T-helper 17 cell (primary cell): ENCODE measurements around the gene HSD11B2. TPM values are rescaled to one million over a fixed set of nuclear protein-coding genes. Genes with fewer than 3 reads are reported as not detected.

Experiments used
- ATAC-seq: fragments of 150-1000 bp; cut with Tn5 transposase; 2 replicates; pipeline ENCODE4 v1.10.0; 2021; ENCODE audit warnings: mild to moderate bottlenecking, moderate library complexity
- DNase-seq, 3 donors: peaks; one replicate each; pipeline versions ENCODE4 v3.0.0 to v3.0.0-alpha.2; 2020 to 2021
- H3K9me3 ChIP-seq: one replicate; pipeline ENCODE4 v1.7.0; 2013; ENCODE audit warnings: low read length, mild to moderate bottlenecking; ENCODE audit not compliant: control insufficient read depth, poor library complexity, severe bottlenecking
- H3K27ac Mint-ChIP-seq: one replicate; pipeline ENCODE4 v1.8.0; 2022; ENCODE audit warnings: mild to moderate bottlenecking, moderate library complexity, mixed read lengths
- H3K27me3 Mint-ChIP-seq: one replicate; pipeline ENCODE4 v1.8.0; 2022; ENCODE audit warnings: mixed read lengths
- H3K36me3 Mint-ChIP-seq: one replicate; pipeline ENCODE4 v1.8.0; 2022; ENCODE audit warnings: low read depth, mixed read lengths
- H3K4me1 Mint-ChIP-seq: one replicate; pipeline ENCODE4 v1.8.0; 2022; ENCODE audit warnings: mild to moderate bottlenecking, mixed read lengths
- H3K4me3 Mint-ChIP-seq: one replicate; pipeline ENCODE4 v1.8.0; 2022; ENCODE audit warnings: mild to moderate bottlenecking, moderate library complexity, mixed read lengths
- total RNA-seq, 4 donors: library from RNA in 2 of 4; stranded (reverse) in 2 of 4; gene quantifications; one replicate each; pipeline ENCODE4 v1.2.3 and lab custom pipeline; 2022 to 2026

HSD11B2 gene
- total RNA-seq, 2 donors from 2014 or later: not detected

DNA sequence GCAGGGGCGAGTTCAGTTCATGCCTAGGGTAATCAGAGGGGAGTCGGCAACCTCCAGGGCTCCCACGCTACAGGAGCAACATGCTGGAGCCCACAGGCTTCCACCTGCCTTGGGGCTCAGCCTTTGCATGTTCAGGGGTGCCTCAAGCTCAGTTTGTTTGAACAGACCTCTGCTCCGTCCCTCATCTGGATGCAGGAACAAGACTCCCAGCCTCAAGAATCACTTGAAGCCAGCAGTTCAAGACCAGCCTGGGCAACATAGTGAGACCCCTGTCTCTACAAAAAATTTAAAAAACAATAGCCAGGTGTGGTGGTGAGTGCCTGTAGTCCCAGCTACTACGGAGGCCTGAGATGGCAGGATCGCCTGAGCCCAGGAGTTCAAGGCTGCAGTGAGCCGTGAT, 4.9 kb upstream of the HSD11B2 start:
- no peak overlapping the region for H3K4me3 Mint-ChIP-seq
- DNase-seq (no peak), ATAC-seq (no peak)
- H3K36me3 Mint-ChIP-seq: peaks cover 6% of the 10 kb centered on the region
- peaks cover 61% of the 10 kb centered on the region for H3K27me3 Mint-ChIP-seq
- H3K9me3 ChIP-seq: no peaks in the 10 kb centered on the region
- H3K4me1 Mint-ChIP-seq: peaks cover 8% of the 10 kb centered on the region
- no peak overlapping the region for H3K27ac Mint-ChIP-seq

DNA sequence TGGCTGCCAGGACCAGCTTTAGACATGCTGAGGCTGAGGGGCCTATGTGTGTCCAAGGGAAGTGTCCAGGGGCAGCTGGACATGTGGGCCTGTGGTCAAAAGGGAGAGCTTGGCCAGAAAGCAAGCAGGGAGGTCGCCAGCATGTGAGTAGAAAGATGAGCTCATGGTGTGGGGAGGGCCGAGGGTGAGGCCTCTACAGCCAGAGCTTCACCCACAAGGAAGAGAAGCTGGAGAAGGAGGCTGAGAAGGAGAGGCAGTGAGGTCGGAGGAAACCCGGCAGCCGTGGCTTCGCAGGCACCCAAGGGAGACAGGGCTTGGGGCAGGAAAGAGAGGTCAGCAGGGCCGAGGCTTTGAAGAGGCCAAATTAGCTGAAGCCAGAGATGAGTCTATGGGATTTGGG, 4.0 kb upstream of the HSD11B2 start:
- H3K27me3 Mint-ChIP-seq: peaks cover 61% of the 10 kb centered on the region

GRCh38 chr16:67428146-67428731, 2.7 kb upstream of the HSD11B2 start:
- ATAC-seq: peak; percentile 64
- Mint-ChIP-seq H3K4me1 (peaks cover 11% of the 10 kb centered on the region), H3K36me3 (peaks cover 6% of the 10 kb centered on the region), H3K4me3 (no peak overlapping the region), H3K27ac (no peak overlapping the region), H3K27me3 (peaks cover 52% of the 10 kb centered on the region)
- H3K9me3 ChIP-seq: no peaks in the 10 kb centered on the region
- peak in 2 of 3 donors; percentile 23 to 36 for DNase-seq

More for the DNA sequence above, 4.0 kb upstream of the HSD11B2 start:
- no peak overlapping the region for H3K4me3 Mint-ChIP-seq
- no peak overlapping the region for H3K27ac Mint-ChIP-seq
- peaks cover 8% of the 10 kb centered on the region for H3K4me1 Mint-ChIP-seq
- DNase-seq (no peak), ATAC-seq (no peak)
- H3K36me3 Mint-ChIP-seq: peaks cover 6% of the 10 kb centered on the region
- H3K9me3 ChIP-seq: no peaks in the 10 kb centered on the region

- no peak for DNase-seq
- ATAC-seq: no peak
- H3K27me3 Mint-ChIP-seq: peaks cover 43% of the 10 kb centered on the region
- peaks cover 6% of the 10 kb centered on the region for H3K36me3 Mint-ChIP-seq
- peak overlapping the region; percentile 84 for H3K4me3 Mint-ChIP-seq
- no peaks in the 10 kb centered on the region for H3K9me3 ChIP-seq
- no peak overlapping the region for H3K27ac Mint-ChIP-seq
- H3K4me1 Mint-ChIP-seq: peaks cover 13% of the 10 kb centered on the region
These were observed 1.7 kb upstream of the HSD11B2 start for GRCh38 chr16:67429053-67429798.

GRCh38 chr16:67429799-67430503, 970 bp upstream of the HSD11B2 start:
- Mint-ChIP-seq H3K27me3 (peaks cover 39% of the 10 kb centered on the region), H3K27ac (no peak overlapping the region)
- no peak for ATAC-seq

GRCh38 chr16:67430504-67430976, 381 bp upstream of the HSD11B2 start:
- Mint-ChIP-seq H3K4me1 (peaks cover 14% of the 10 kb centered on the region), H3K27ac (no peak overlapping the region), H3K36me3 (peaks cover 6% of the 10 kb centered on the region), H3K4me3 (peak overlapping the region; percentile 88), H3K27me3 (peaks cover 33% of the 10 kb centered on the region)
- ATAC-seq (peak; percentile 47), DNase-seq (no peak)
- H3K9me3 ChIP-seq: no peaks in the 10 kb centered on the region

More at GRCh38 chr16:67429799-67430503, 970 bp upstream of the HSD11B2 start:
- peaks cover 14% of the 10 kb centered on the region for H3K4me1 Mint-ChIP-seq
- peak overlapping the region; percentile 88 for H3K4me3 Mint-ChIP-seq
- no peaks in the 10 kb centered on the region for H3K9me3 ChIP-seq
- peaks cover 6% of the 10 kb centered on the region for H3K36me3 Mint-ChIP-seq
- DNase-seq: no peak

DNA sequence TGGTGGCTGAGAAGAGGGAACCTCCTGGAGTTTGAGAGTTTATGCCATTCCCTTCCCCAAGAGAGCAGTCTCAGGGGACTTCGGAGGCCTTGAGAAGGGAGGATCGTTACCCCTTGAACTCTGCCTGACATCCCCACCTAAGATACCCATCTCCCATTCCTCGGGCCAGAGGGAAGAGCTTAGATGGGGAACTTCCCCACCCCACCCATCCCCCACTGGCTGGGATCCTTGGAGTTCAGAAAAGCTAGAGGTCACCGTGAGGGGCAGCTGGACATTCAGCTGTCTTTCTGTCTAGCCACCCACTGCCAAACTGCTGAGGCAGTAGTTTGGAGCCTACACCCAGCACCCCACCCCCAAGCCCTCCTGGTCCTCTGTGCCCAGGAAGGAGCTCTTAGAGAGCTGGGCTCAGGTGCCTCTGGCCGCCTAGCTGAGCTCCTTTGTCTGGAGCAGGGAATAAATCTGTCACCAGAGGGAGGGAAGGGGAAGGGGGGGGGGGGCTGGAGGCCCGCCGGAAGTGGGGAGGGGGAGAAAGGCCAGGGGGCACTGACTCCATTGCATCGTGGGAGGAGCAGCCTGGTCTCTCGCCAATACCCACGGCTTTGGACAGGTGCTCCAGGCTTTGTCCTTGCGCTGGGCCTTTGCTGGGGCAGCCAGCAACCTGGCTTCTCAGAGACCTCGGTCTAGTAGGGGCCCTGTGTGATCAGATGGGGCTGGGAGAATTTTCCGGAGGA, 1.0 kb downstream of the HSD11B2 start:
- no peak for DNase-seq
- Mint-ChIP-seq H3K27ac (no peak overlapping the region), H3K4me3 (peak overlapping the region; percentile 67), H3K4me1 (peaks cover 14% of the 10 kb centered on the region), H3K36me3 (peaks cover 3% of the 10 kb centered on the region), H3K27me3 (peaks cover 26% of the 10 kb centered on the region)
- no peaks in the 10 kb centered on the region for H3K9me3 ChIP-seq
- ATAC-seq: no peak

DNA sequence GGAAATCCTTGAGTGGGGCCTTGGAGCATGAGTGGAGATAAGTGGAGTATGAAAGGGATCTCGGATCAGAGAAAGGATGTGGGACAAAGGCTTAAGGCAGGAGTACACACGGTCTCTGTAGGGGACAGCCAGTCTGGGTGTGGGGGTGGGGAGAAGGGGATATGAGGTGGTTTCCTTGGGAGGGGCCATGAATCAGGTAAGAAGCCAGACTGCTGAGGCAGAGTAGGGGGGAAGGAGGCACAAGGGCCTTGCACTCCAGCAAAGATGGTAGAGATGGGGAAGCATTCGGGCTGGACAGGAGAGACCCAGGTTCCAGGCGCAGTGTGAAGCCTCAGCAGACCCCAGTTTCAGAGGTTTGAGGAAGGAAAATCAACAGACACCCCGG, 1.6 kb downstream of the HSD11B2 start:
- ATAC-seq (no peak), DNase-seq (no peak)
- no peaks in the 10 kb centered on the region for H3K36me3 Mint-ChIP-seq
- no peaks in the 10 kb centered on the region for H3K9me3 ChIP-seq
- H3K4me1 Mint-ChIP-seq: peaks cover 14% of the 10 kb centered on the region
- peak overlapping the region; percentile 67 for H3K4me3 Mint-ChIP-seq
- H3K27ac Mint-ChIP-seq: no peak overlapping the region
- H3K27me3 Mint-ChIP-seq: peaks cover 20% of the 10 kb centered on the region

DNA sequence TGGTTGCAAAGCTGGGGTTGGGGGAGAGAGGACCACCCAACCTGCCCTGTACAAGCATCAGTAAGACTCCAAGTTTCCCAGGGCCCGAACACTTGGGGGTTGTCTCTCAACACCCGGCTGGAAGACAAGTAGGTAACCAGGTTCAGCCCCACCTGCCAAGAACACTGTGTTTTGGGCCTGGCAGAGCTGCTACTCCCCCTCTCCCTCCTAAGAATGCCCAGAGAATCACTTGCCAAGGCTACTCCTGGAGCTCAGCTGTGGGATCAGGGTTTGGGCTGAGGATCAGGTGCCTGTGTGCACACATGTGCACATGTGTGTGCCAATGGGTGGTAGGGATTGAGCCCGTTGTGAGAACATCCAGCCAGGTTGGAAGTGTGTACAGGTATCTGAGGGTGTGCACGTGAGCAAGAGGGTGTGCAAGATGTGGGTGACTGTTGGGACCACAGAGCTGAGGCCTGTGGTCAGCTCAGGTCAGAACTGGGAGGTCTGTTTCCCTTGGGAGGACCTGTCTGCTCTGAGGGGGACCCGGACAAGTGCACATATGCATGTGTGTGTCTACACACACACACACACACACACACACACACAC, 2.3 kb downstream of the HSD11B2 start:
- Mint-ChIP-seq H3K27ac (no peak overlapping the region), H3K27me3 (peaks cover 16% of the 10 kb centered on the region), H3K4me1 (peaks cover 11% of the 10 kb centered on the region), H3K36me3 (no peaks in the 10 kb centered on the region), H3K4me3 (no peak overlapping the region)
- H3K9me3 ChIP-seq: no peaks in the 10 kb centered on the region
- no peak for DNase-seq
- ATAC-seq: no peak

DNA sequence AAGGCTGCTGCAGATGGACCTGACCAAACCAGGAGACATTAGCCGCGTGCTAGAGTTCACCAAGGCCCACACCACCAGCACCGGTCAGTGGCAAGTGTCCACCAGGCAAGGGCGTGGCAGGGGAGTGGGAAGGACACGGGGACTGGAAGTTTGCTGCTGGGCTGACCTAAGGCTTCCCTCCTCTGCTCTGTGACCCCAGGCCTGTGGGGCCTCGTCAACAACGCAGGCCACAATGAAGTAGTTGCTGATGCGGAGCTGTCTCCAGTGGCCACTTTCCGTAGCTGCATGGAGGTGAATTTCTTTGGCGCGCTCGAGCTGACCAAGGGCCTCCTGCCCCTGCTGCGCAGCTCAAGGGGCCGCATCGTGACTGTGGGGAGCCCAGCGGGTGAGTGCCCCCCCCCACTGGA, 4.8 kb downstream of the HSD11B2 start:
- ATAC-seq (no peak), DNase-seq (no peak)
- peak overlapping the region; percentile 76 for H3K27ac Mint-ChIP-seq
- H3K9me3 ChIP-seq: no peaks in the 10 kb centered on the region
- H3K4me3 Mint-ChIP-seq: no peak overlapping the region
- H3K4me1 Mint-ChIP-seq: peaks cover 8% of the 10 kb centered on the region
- no peaks in the 10 kb centered on the region for H3K27me3 Mint-ChIP-seq
- peaks cover 7% of the 10 kb centered on the region for H3K36me3 Mint-ChIP-seq

DNA sequence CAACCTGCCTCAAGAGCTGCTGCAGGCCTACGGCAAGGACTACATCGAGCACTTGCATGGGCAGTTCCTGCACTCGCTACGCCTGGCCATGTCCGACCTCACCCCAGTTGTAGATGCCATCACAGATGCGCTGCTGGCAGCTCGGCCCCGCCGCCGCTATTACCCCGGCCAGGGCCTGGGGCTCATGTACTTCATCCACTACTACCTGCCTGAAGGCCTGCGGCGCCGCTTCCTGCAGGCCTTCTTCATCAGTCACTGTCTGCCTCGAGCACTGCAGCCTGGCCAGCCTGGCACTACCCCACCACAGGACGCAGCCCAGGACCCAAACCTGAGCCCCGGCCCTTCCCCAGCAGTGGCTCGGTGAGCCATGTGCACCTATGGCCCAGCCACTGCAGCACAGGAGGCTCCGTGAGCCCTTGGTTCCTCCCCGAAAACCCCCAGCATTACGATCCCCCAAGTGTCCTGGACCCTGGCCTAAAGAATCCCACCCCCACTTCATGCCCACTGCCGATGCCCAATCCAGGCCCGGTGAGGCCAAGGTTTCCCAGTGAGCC, 5.8 kb downstream of the HSD11B2 start:
- H3K27ac Mint-ChIP-seq: peak overlapping the region; percentile 76

DNA sequence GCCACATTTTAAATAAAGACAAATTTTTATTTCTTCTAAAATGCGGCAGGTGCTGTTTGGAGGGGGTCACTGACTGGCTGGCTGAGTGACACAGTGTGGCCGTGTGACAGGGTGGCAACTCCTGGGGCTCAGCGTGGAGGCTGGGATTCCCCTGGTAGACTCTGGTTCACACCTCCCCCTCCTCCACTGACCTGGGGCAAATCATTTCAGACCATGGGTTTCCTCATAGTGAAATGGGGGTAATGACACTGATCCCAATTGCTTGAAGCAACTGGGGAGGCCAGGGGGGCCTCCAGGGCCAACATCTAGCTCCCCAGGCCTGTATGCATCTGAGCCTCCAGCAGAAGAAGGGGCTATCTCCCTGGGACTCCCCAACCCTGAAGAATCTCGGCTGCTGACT, 6.6 kb downstream of the HSD11B2 start:
- Mint-ChIP-seq H3K27ac (peak overlapping the region; percentile 76), H3K4me1 (peaks cover 6% of the 10 kb centered on the region), H3K4me3 (no peak overlapping the region), H3K27me3 (no peaks in the 10 kb centered on the region), H3K36me3 (peaks cover 10% of the 10 kb centered on the region)
- ATAC-seq (no peak), DNase-seq (no peak)
- no peaks in the 10 kb centered on the region for H3K9me3 ChIP-seq

More for the DNA sequence above, 5.8 kb downstream of the HSD11B2 start:
- Mint-ChIP-seq H3K4me3 (peak overlapping the region; percentile 60), H3K36me3 (peaks cover 7% of the 10 kb centered on the region), H3K27me3 (no peaks in the 10 kb centered on the region), H3K4me1 (peaks cover 8% of the 10 kb centered on the region)
- H3K9me3 ChIP-seq: no peaks in the 10 kb centered on the region
- DNase-seq (no peak), ATAC-seq (no peak)
